ENCODE data around the gene GREB1. TPM values are rescaled to one million over a fixed set of nuclear protein-coding genes. Genes with fewer than 3 reads are reported as not detected.

Gene GREB1
- total and polyA plus RNA-seq, 2 experiments from 2014 or later = 12.0 to 35.0 TPM

DNA sequence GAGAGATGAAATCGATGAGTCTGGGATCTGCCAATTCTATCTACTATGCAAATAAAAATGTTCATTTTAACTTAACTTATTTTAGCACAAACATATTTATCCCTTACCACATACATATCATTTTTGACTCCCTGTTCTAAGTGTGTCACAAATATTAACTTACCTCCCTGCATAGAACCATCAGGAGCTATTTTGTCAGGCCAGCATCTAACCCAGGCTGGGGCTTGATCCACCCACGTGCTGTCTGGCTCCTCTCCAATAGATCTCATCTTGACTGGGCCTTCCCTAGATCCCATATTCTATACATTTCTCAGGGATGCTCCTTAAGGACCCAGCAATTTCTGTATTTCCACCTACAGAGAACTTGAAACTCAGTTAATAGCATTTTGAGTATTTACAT, 115.2 kb downstream of the GREB1 start:
- no peak overlapping the region for H3K27ac Mint-ChIP-seq
- TF ChIP-seq NANOG (IDR thresholded peaks at IDR 0.05; ENCODE audit: borderline replicate concordance) = no peak
- TF ChIP-seq, protein P1, sequence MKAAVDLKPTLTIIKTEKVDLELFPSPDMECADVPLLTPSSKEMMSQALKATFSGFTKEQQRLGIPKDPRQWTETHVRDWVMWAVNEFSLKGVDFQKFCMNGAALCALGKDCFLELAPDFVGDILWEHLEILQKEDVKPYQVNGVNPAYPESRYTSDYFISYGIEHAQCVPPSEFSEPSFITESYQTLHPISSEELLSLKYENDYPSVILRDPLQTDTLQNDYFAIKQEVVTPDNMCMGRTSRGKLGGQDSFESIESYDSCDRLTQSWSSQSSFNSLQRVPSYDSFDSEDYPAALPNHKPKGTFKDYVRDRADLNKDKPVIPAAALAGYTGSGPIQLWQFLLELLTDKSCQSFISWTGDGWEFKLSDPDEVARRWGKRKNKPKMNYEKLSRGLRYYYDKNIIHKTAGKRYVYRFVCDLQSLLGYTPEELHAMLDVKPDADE (IDR thresholded peaks at IDR 0.05) = no peak
- TF ChIP-seq EZH2phosphoT487 (IDR thresholded peaks at IDR 0.05; ENCODE audit: unreplicated experiment) = no peak
- TF ChIP-seq ZNF462 (CRISPR knock-in tag; IDR thresholded peaks at IDR 0.05) = no peak
- TF ChIP-seq ZNF331 (CRISPR knock-in tag; IDR thresholded peaks at IDR 0.05; ENCODE audit: low read depth) = no peak
- H3K27me3 Mint-ChIP-seq (ENCODE audit: insufficient read depth, low read depth, poor library complexity) = no peaks in the 10 kb centered on the region

More for the DNA sequence above, 115.2 kb downstream of the GREB1 start:
- H3K4me3 Mint-ChIP-seq = no peak overlapping the region
- no peak overlapping the region for H2AFZ ChIP-seq
- H3K9me3 Mint-ChIP-seq = no peaks in the 10 kb centered on the region
- H3K4me1 Mint-ChIP-seq = peaks cover 3% of the 10 kb centered on the region; the same call in 1 of the 3 replicates
- H4K20me1 ChIP-seq (replicated peaks; ENCODE audit: insufficient read depth) = no peaks in the 10 kb centered on the region
- no peaks in the 10 kb centered on the region for H3K79me2 ChIP-seq (replicated peaks; ENCODE audit: insufficient read depth)
- H3K4me3 ChIP-seq = no peak overlapping the region
- no peaks in the 10 kb centered on the region for H3K36me3 ChIP-seq (ENCODE audit: insufficient read depth)
- no peak overlapping the region for H3K4me2 ChIP-seq
- no peaks in the 10 kb centered on the region for H3K9me2 ChIP-seq (ENCODE audit: insufficient read depth)
- no peaks in the 10 kb centered on the region for H3K36me3 Mint-ChIP-seq (ENCODE audit: low read depth)
- H3K27me3 ChIP-seq (ENCODE audit: insufficient read depth) = no peaks in the 10 kb centered on the region
- H3F3A ChIP-seq (replicated peaks; ENCODE audit: low read depth) = no peaks in the 10 kb centered on the region
- no peaks in the 10 kb centered on the region for H3K4me1 ChIP-seq (ENCODE audit: insufficient read depth)
- DNase-seq (ENCODE audit: low spot score) = no peak
- no peak overlapping the region for H3K27ac ChIP-seq (ENCODE audit: low read depth)
- no peak for ATAC-seq
